ENCODE measurements around the gene ADGRF3. TPM values are rescaled to one million over a fixed set of nuclear protein-coding genes. Genes with fewer than 3 reads are reported as not detected.

The ADGRF3 gene
- total and polyA plus RNA-seq, 9 of the 15 experiments (the other 6 are each of a cell fraction or from before 2014, with no cell fraction given), result 0.04 to 0.54 (median 0.16) TPM; not detected in 2

DNA sequence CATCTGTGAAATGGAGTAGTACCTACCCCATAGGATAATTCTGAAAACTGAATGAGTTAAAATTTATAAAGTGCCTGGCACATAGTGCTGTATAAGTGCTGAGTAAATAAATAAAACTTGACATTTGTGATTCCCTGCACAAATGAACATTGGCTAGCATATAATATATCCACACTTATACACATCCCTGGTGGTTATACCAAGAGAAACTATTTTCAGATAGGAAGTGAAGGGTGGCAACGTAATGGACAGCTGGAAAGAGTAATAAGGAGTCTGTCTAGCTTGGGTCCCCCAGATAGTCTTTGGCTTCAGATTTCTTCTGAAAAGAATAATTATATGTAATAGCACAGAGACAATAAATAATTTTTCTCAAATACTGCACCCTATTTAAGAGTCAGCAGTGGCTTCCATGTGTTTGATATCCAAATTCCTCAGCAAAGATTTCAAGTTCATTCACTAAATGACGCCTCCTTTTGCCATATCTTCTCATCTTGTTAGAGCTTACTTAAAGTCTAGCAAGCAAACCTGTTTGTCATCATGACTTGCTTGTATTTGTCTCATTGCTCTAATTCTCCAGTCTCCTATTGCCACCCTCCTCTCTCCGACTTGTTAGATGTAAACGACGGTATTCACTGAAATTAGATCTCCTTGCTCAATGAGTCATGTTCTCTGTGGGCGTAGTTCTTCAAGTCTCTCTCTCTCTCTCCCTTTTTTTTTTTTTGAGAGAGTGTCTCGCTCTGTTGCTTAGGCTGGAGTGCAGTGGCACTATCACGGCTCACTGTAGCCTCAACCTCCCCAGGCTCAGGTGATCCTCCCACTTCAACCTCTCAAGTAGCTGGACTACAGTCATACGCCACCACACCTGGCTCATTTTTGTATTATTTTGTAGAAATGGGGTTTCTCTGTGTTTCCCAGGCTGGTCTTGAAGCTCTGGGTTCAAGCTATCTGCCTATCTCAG lies 8.7 kb upstream of the ADGRF3 start (continued):
- TF ChIP-seq POLR2A (conservative IDR thresholded peaks at IDR 0.05) (peak; percentile 67; the same call in 1 of the 2 replicates), ZNF318 (IDR thresholded peaks at IDR 0.05; ENCODE audit: borderline replicate concordance in 1 of 2, low read depth in 1 of 2) (peak; percentile 64 to 79; a peak in 2 of 4 replicates), NR3C1 (CRISPR knock-in tag; IDR thresholded peaks at IDR 0.05) (no peak), ZMIZ1 (IDR thresholded peaks at IDR 0.05; ENCODE audit: low read depth in 2 of 2, low read length in 2 of 2) (no peak), LARP7 (IDR thresholded peaks at IDR 0.05) (no peak), ZBTB11 (CRISPR knock-in tag; IDR thresholded peaks at IDR 0.05) (no peak), ILK (tag; IDR thresholded peaks at IDR 0.05; ENCODE audit: borderline replicate concordance, low read depth) (no peak)
- TF ChIP-seq, protein P1, sequence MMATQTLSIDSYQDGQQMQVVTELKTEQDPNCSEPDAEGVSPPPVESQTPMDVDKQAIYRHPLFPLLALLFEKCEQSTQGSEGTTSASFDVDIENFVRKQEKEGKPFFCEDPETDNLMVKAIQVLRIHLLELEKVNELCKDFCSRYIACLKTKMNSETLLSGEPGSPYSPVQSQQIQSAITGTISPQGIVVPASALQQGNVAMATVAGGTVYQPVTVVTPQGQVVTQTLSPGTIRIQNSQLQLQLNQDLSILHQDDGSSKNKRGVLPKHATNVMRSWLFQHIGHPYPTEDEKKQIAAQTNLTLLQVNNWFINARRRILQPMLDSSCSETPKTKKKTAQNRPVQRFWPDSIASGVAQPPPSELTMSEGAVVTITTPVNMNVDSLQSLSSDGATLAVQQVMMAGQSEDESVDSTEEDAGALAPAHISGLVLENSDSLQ (IDR thresholded peaks at IDR 0.05), result peak; percentile 59
